NOMO-1 treated with dmso at 0.1 percent for 144 hours (cell line): ENCODE measurements around the gene CLIP2.
A peak's percentile ranks its signal among the peaks of the same experiment; 100 is the strongest.

ENCODE experiments used
- DNase-seq: peaks from one replicate; lab custom pipeline; 2025; ENCODE audit not compliant: unreplicated experiment; lab: John Stamatoyannopoulos, UW

The CLIP2 gene

GRCh38 chr7:74269757-74270277, 19.4 kb upstream of the CLIP2 start:
- DNase-seq: peak; percentile 69

DNA sequence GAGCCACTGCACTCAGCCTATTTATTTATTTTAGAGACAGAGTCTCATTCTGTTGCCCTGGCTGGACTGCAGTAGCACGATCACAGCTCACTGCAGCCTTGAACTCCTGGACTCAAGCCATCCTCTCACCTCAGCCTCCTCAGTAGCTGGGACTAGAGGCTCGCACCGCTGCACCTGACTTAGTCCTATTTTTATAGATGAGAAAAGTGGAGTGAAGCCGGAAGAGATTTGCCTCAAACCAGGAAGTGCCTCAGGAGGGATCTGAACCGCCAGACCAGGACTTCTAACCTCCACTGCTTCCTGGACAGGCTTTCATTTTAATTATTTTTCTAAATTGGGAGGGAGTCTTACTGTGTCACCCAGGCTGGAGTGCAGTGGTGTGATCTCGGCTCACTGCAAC, 17.5 kb upstream of the CLIP2 start:
- peak; percentile 77 for DNase-seq

- DNase-seq: peak; percentile 100
Measured at GRCh38 chr7:74272305-74273038, 16.7 kb upstream of the CLIP2 start.

- DNase-seq: no peak
Measured at GRCh38 chr7:74275401-74275881, 13.8 kb upstream of the CLIP2 start.

DNA sequence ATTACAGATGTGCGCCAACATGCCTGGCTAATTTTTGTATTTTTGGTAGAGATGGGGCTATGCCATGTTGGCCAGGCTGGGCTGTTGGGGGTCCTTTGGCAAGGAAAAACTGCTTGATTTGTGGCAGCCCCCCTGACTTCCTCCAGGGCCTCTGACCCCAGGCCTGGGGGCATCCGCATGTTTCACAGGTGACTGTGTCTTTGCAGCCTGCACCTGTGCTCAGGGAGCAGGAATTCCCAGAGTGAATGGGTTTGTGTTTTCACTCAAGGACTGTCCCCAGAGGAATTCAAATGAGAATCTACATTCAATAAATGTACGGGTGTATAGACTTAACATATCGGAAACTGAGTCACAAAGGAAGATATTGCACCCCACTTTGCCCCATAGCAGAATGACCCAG, 11.6 kb upstream of the CLIP2 start:
- no peak for DNase-seq

GRCh38 chr7:74280985-74281384, 8.2 kb upstream of the CLIP2 start:
- no peak for DNase-seq

- DNase-seq: no peak
Measured at GRCh38 chr7:74282748-74283459, 6.3 kb upstream of the CLIP2 start.

- peak; percentile 40 for DNase-seq
Measured at GRCh38 chr7:74283858-74284447, 5.3 kb upstream of the CLIP2 start.

- peak; percentile 86 for DNase-seq
Measured at GRCh38 chr7:74284781-74285259, 4.4 kb upstream of the CLIP2 start.

DNA sequence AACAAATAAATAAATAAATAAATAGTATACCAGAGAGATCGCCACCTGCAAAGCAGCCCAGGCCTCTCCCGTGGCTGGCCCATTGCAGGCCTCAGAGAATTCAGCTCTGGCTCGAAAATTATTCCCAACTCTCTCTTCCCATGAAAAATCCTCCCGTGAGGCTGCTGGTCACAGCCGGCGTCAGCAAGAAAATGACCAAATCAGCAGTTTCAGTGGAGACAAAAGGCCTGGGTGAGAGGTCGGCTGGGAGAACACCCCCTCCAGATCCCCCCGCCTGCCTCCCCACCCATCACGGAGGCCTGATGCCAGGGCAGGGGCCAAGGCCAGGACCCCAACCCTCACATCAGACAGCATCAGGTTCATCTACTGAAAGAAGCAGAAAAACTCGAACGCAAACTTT, 3.1 kb upstream of the CLIP2 start:
- no peak for DNase-seq

- no peak for DNase-seq
Measured at GRCh38 chr7:74287303-74288033, 1.7 kb upstream of the CLIP2 start.

DNA sequence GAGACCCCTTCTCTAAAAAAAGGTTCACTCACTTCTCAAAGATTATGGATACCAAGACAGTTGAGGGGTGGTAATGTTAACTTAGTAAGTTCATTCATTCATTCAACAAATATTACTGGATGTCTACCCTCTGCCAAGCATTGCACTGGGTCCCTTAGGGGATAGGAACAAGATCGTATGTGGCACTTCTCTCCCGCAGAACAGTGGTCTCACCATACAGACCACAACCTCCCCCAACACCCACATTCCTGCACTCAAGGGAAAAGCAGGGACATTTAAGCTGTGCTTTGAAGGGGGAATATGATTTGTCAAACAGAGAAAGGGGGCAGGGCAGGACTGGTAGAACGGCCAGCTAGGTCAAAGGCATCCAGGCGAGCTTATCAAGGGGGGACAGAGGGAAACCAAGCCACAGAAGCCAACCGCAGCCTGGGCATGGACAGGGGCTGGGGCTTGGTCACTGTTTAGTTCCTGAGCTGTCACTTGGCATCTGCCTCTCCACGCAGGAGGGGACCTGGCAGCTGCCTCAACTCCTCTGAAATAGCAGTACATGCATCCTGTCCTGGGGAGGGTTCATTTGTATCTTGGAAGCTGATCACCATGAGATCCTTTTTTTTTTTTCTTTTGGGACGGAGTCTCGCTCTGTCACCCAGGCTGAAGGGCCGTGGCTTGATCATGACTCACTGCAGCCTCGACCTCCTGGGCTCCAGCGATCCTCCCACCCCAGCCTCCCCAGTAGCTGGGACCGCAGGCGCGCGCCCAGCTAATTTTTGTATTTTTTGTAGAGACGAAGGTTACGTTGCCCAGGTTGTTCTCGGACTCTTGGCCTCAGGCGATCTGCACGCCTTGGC, 949 bp upstream of the CLIP2 start:
- no peak for DNase-seq

DNA sequence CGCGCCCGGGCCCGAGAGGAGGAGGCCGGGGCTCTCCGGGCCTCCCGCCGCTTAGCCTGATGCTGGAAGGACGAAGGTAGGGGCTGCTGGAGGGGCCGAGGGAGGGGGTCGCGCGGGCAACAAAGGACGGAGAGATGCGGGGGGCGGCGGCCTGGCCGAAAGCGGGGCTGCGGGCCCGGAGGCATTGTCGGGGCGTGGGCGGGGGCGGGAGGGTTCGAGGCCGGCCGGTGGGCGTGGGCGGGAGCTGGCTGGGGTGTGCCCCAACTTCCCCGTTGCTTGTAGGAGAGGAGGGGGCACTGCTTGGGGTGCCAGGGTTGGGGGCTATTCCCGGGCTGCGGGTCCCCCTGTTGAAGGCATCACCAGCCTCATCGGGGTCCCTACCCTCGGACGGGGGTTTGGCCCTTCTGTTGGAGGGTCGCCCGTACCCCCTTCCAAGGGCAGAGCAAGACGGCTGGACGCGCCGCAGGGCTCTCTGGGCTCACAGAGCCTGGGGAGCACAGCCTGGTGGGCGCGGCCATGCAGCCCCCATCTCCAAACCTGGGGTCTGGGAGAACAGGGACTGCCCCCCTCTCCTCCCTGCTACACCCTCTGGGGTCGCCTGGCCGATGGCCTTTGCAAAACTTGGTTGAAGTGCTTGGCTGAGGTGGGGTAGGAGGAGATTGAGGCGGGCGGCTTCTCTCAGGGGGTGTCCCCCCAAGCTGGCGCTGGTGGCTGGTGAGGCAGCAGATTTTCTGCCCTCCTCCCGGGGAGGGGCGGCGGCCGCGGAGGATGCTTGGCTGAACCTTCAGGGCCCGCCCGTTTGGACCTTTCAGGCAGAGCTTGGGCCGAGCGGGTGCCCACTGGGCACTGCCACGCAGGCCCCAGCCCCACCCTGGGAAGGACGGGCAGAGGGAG, 699 bp downstream of the CLIP2 start:
- no peak for DNase-seq

DNA sequence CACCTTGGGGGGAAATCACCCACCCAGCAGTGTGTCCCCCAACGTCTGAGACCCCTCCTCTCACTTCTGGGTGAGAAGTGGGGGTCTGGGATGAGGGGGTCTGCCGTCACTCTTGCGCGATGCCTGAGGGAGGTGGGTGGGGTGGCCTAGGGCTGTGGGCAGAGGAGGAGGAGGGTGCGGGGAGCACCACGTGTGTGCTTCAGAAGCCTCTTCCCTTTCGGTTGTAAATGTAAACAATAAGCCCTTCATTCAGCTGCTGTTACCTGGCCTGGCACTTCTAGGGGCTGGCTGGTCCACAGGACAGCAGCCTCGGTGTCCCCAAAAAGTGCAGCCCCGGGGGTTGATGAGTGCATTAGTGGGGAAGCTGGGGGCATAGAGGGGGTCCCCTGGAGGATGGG, 1.3 kb downstream of the CLIP2 start:
- DNase-seq: no peak

DNA sequence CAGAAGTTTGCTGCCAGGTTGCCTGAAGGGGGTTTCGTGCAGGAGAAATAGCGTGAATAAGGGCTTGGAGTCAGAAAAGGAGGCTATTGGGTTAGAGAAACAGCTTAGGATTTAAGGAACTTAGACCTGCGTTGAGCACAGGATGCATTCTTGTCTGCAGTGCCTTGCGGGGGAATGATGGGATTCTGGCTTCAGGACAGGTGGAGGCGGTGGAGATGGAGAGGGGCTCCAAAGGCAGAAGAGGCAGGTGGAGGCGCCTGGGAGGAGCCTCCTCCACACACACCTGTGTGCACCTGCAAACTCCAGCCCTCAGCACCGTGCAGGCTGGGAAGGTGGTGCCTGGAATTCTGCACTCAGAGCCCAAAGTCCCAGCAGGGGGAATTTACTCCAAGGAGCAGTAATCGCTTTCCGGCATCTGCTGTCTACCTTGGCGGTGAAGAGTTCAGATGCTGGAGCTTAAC, 1.8 kb downstream of the CLIP2 start:
- no peak for DNase-seq

DNA sequence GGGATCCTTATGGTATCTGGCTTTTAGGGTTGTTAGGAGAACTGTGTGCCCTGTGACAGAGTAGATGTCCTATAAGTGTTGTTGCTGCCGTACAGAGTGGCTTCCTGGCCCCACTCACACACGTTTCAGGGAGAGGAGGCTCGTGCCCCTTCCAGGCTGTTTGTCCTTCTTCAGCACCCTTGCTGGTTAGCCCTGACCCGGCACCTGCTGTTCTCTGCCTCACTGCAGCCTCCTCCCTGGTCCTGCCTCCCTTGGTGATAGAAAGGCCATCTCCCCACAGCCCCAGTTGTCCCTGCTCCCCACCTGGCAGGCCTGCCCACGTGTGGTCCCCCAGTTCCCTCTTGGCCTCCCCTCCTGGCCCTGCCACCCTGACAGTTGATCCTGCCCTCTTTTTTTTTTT, 2.3 kb downstream of the CLIP2 start:
- no peak for DNase-seq

DNA sequence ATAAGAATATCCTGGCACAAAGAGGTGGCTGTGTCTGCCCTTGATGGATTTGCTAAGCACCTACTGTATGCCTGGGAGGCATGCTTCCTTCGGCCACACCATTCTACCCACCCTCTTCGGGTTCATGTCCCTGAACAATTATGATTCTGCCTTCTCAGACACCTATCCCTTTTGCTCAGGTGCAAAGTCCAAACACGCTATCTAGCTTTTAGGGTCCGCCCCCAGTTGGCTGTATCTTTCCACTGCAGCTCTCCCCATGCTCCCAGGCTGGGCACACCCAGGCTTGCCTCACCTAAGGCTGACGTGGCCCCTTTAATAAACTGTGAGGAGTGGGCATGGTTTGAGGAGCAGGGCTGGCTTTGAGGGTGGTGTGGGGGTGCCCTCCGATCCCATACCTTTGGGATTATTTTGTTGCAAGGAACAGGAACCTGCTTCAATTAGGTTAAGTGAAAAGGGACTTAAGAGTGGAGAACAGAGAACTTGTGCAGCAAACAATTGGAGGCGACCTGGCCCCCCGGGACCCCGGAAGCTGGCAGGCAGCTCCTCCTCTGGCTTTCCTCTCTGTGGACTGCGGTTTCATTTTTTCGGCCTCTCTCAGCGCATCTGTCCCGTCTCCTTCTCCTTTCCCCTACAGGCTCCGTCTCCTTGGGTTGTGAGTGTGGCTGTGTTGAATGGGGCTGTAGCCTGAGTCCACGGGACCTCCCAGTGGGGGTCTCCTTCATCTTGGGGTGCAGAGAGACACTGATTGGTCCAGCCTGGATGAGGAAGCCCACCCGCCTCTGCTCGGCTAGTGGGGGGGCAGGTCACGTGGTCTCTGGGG, 3.8 kb downstream of the CLIP2 start:
- no peak for DNase-seq

- no peak for DNase-seq
Measured at GRCh38 chr7:74293577-74293908, 4.3 kb downstream of the CLIP2 start.
